22Rv1 (cell line): Measurements from ENCODE around the gene TADA2A.

ENCODE experiments used
- ZFX ChIP-seq: fragments of 450-650 bp; IDR thresholded peaks from 2 replicates; pipeline ENCODE4 v1.6.1; 2017; ENCODE audit warnings: antibody characterized with exemption, borderline replicate concordance
- TF ChIP-seq, protein P1 (sequence below): fragments of 450-650 bp; IDR thresholded peaks from 2 replicates; pipeline ENCODE4 v1.5.1; 2017; ENCODE audit warnings: mild to moderate bottlenecking

- TF ChIP-seq, protein P1, sequence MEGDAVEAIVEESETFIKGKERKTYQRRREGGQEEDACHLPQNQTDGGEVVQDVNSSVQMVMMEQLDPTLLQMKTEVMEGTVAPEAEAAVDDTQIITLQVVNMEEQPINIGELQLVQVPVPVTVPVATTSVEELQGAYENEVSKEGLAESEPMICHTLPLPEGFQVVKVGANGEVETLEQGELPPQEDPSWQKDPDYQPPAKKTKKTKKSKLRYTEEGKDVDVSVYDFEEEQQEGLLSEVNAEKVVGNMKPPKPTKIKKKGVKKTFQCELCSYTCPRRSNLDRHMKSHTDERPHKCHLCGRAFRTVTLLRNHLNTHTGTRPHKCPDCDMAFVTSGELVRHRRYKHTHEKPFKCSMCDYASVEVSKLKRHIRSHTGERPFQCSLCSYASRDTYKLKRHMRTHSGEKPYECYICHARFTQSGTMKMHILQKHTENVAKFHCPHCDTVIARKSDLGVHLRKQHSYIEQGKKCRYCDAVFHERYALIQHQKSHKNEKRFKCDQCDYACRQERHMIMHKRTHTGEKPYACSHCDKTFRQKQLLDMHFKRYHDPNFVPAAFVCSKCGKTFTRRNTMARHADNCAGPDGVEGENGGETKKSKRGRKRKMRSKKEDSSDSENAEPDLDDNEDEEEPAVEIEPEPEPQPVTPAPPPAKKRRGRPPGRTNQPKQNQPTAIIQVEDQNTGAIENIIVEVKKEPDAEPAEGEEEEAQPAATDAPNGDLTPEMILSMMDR: no peak
- no peak for TF ChIP-seq ZFX
Observed at GRCh38 chr17:37518826-37519225, 112.1 kb downstream of the TADA2A start.
